SK-N-SH (cell line): ENCODE data around the gene KCNK16.

Source experiments
- CTCF ChIP-seq: fragments of 200-600 bp; sonication (generic); IDR thresholded peaks from 2 replicates; pipeline ENCODE4 v1.6.1; 2017; ENCODE audit warnings: antibody characterized with exemption, mild to moderate bottlenecking, moderate library complexity
- EP300 ChIP-seq, 2 experiments: IDR thresholded peaks; 2 replicates each; pipeline versions ENCODE4 v1.4.0 to v1.6.1; 2012; ENCODE audit warnings: borderline replicate concordance in 1 of 2, low read depth in 1 of 2, low read length in 1 of 2
- EZH2phosphoT487 ChIP-seq: fragments of 200-600 bp; sonication (generic); IDR thresholded peaks from 2 replicates; pipeline ENCODE4 v1.6.1; 2017; ENCODE audit warnings: low read depth, mixed run types, mild to moderate bottlenecking, antibody characterized with exemption, moderate library complexity, borderline replicate concordance
- GABPA ChIP-seq: IDR thresholded peaks from 2 replicates; pipeline ENCODE4 v1.4.0; 2012; ENCODE audit warnings: low read depth, mild to moderate bottlenecking
- MEF2A ChIP-seq: IDR thresholded peaks from 2 replicates; pipeline ENCODE4 v1.4.0; 2012; ENCODE audit warnings: low read depth, borderline replicate concordance
- RCOR1 ChIP-seq: fragments of 150-350 bp; IDR thresholded peaks from 2 replicates; pipeline ENCODE4 v1.6.1; 2017; ENCODE audit warnings: antibody characterized with exemption, low read length
- SIN3A ChIP-seq: IDR thresholded peaks from 2 replicates; pipeline ENCODE4 v1.6.1; 2012; ENCODE audit warnings: low read depth, mild to moderate bottlenecking, low read length, moderate library complexity, borderline replicate concordance
- SMC3 ChIP-seq: IDR thresholded peaks from 2 replicates; pipeline ENCODE4 v1.6.1; 2012; ENCODE audit warnings: low read depth, low read length, improper control_type of control experiment
- USF1 ChIP-seq: IDR thresholded peaks from 2 replicates; pipeline ENCODE4 v1.4.0; 2012; ENCODE audit warnings: low read depth, borderline replicate concordance
- YY1 ChIP-seq: IDR thresholded peaks from 2 replicates; pipeline ENCODE4 v1.4.0; 2012; ENCODE audit warnings: low read depth, mild to moderate bottlenecking

GRCh38 chr6:39269961-39270360, 52.5 kb downstream of the KCNK16 start:
- TF ChIP-seq CTCF (no peak), EZH2phosphoT487 (no peak), SIN3A (no peak), USF1 (no peak), EP300 (IDR thresholded peaks at IDR 0.05; ENCODE audit: borderline replicate concordance in 1 of 2, low read depth in 1 of 2, low read length in 1 of 2) (no peak), SMC3 (no peak), GABPA (no peak), YY1 (no peak), MEF2A (no peak), RCOR1 (no peak)
